GM19023 (cell line): ENCODE measurements around the gene ARHGAP20.

ENCODE experiments used
- ATAC-seq: cut with Tn5 transposase; IDR thresholded peaks from one replicate; pipeline ENCODE4 v1.9.1; 2021; ENCODE audit warnings: mild to moderate bottlenecking, moderate library complexity; ENCODE audit not compliant: unreplicated experiment

The ARHGAP20 gene

GRCh38 chr11:110613197-110613918, 98.9 kb downstream of the ARHGAP20 start:
- ATAC-seq = no peak

DNA sequence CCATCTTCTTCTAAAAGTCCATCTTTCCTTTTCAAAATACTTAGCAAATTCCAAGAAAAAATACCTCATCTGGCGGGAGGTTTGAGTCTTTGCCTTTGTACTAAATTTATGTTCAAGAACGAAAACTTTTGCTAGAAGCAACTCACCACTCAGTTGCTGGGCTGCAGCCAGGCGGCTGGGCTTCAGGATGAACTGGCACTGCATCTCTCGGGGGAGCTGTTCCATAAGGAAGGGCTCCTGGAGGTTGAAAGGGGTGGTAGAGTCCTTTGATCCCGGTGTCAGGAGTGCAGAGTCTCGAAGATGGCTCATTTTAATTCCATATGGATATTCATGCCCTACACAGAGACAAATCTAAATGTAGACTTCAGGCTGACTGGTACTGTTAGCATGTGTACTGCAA, 105.8 kb downstream of the ARHGAP20 start:
- ATAC-seq = no peak

GRCh38 chr11:110601936-110602335, 110.3 kb downstream of the ARHGAP20 start:
- ATAC-seq = no peak

- no peak for ATAC-seq
These were observed 111.9 kb downstream of the ARHGAP20 start for GRCh38 chr11:110600322-110600721.

GRCh38 chr11:110599207-110599606, 113.0 kb downstream of the ARHGAP20 start:
- ATAC-seq = no peak

GRCh38 chr11:110598725-110599124, 113.5 kb downstream of the ARHGAP20 start:
- ATAC-seq = no peak

- ATAC-seq = no peak
These were observed 124.3 kb downstream of the ARHGAP20 start for GRCh38 chr11:110587972-110588371.

DNA sequence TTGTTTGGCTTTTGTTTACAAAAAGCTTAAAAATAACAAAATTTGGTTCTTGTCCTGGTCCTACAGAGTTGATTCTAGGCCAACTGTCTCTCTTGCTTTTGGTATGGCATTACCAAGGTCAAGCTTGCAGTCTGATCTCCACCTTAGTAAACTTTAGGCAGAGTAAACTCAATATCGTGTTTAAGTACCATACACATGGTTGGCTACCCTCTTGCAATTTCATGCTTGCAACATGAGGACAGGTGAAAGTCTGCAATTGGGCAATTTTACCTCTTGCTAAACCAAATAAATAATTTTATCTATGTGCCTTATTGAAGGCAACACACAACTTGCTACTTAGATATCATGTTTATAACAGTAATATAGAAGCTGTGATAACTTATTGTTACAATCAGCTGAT, 125.1 kb downstream of the ARHGAP20 start:
- no peak for ATAC-seq

GRCh38 chr11:110584150-110584549, 128.1 kb downstream of the ARHGAP20 start:
- ATAC-seq = no peak

DNA sequence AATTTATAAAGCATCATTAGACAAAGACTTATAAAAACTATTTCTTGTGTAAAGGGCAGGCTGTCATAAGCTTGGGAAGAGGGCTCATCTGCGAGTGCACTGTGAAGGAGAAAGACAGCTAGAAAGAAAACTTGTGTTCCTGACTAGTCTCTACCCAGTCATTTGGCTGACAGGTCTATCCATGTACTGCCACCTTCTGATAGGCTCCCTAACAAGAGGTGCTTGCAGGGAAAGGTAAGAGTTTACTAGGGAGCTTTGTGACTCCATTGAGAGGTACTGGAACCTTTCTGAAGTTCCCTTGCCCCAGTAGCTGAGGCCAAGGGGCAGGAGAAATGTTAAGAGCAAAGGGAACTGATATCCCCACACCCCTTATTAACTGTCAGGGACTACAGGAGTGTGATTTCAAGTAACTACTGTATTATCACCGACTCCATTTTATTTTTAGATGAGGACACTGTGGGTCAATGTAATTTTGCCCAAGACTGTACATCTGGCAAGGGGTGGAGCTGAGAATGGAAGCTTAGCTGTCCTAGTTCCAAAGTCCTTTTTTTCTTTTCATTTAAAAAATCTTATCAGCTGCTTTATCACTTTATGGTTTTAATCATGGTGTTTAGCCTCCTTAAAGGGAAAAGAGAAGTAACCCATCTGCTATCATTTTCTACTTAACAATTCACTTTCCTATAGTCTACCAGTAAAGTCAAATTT, 129.4 kb downstream of the ARHGAP20 start:
- ATAC-seq = no peak

- ATAC-seq = no peak
These were observed 131.7 kb downstream of the ARHGAP20 start for GRCh38 chr11:110580571-110580970.

GRCh38 chr11:110573411-110573810, 138.8 kb downstream of the ARHGAP20 start:
- no peak for ATAC-seq

DNA sequence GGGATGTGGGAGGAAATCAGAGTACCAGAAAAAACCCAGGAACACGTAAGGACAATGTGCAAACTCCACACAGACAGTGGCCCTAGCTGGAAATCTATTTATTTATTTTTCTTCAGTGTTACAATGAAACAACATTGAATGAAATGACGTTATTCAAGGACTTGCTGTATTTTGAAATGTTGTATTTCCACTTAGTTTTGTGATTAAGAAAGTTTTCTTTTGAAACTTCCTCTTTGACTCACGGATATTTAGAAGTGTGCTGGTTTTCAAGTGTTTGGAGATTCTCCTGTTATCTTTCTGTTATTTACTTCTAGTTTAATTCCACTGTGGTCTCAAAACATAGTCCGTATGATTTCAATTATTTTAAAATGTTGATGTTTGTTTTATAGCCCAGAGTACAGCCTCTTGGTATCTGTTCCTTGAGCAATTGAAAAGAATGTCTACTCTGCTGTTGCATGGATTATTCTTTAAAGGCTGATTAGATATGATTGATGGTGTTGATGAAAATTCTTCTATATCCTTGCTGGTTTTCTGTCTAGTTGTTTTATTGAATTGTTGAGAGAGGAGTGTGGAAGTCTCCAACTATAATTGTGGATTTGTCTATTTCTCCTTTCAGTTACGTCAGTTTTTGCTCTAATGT, 141.0 kb downstream of the ARHGAP20 start:
- ATAC-seq = no peak

- ATAC-seq = no peak
These were observed 145.7 kb downstream of the ARHGAP20 start for GRCh38 chr11:110566577-110566976.

DNA sequence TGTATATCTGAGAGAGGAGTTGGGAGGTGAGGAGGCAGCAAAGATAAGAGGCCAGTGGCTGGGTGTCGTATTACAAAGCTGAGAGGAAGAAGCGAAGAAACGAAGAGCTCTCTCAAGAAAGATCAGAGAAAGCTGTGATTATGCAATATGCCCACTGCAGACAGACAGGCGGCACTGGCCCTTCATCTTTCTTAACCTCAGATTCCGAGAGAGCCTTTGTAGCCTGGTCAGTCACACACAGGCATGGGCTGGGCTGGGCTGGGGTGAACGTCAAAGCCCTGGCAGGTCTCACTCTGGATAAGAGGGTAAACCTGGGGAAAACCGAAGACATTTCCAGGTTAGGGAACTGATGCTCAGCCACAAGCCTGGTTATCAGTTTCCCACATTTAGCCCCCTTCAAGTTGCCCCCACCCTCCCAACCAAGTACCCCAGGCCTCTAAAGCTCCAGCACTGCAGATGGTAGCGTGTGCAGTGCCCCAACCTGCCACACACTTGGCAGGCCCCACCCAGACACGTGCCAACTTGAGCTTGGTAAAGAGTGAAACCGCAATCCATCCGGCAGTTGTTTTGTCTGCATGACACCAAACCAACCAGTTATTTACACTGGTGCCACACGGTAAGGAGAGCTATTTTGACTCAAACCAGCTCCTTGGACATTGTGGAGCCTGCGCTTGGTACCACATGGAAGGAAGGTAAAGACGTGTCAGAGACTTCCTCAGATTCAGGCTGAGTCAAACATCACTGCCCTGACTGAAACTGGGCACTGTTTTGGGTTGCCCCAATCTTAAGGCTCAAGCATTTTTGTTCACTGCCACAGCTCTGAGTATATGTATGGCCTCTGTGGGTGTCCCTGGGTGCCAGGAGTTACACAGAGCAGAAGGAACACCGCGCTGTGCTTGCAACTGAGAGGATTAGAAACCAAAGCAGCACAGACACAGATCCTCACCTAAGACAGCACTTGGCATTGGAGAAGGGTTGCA, 146.6 kb downstream of the ARHGAP20 start:
- no peak for ATAC-seq

DNA sequence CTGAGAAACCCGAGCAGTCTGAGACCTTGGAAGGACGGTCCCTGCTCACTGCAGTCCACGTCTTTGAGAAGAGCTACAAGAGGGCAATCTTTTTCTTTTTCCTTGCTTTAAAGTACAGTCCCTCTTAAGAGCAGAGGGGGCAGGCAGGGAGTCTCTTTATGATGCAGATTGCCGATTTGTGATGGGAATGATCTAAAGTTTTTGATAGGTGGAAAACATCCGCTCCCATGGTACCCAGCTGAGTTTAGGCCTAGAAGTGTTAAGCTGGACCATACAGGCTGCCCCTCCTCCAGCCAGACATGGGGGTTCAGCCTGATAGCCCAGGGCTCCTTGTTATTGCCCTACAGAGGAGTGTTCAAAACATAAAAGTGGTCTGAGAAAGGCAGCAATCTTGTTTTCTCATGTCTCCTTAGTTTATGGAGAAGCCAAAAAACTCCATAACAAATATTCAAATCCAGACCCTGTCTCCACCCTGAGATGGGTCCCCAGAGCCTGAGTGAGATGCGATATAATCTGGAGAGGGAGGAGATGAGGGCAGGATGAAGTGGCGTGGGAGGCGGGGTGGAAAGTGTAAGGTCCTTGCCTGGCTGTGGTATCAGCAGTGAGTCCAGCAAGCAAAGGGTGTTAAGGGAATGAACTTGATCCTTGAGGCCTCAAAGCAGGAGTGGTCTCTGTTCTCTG, 147.4 kb downstream of the ARHGAP20 start:
- no peak for ATAC-seq

GRCh38 chr11:110544779-110545178, 167.5 kb downstream of the ARHGAP20 start:
- ATAC-seq = no peak

DNA sequence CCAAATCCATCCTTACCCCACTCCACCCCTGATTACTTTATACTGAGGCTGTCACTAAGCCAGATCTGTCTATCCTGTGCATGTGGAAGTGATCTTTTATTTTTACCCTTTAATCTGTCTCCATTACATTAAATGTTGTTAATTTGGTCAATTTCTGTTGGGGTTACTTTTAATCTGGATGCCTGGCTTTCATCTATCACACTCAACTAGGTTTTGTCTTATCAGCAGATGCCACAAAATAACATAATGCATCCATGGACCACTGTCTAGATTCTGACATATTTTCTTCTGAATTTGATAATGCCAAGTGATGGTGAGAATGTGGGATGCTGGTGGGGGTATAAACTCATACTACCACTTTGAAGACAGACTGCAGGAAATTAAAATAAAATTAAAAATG, 174.1 kb downstream of the ARHGAP20 start:
- no peak for ATAC-seq

DNA sequence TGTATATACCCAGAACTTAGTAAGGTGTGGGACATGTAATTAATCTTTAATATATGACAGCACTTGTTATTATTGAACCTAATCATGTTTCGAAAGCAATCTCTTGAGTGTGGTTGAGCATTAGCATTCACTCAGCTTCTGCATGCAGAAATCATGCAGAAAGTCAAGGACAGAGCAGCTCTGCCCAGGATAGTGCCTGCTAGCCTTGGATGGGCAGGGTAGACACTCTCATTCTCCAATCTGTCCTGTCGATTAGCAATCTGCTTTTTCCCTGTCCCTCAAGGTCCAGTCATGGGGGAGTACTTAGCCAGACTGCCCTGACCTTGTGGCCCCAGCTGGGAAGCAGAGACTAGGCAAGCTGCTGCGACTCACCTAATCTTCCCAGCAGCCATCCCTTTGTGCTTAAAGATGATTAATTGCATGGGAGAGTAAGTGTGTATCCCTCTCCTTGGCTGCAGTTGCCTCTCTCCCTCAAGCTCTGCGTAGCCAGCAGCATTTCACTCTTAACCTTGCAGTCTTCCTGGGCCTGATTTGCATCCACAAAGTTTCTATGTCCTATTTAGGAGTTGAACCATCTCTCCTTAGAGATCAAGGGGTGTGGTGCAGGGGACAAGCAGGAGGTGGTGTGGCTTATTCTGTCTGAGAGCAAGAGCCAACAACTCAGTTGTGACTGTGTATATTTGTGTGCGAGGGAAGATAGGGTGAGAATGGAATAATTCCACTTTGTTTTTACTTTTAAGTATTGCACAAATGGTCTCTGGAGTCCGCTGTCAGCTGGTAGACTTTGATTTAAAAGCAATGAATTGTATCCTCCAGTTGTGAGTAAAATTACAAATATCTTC, 181.1 kb downstream of the ARHGAP20 start:
- no peak for ATAC-seq
